ENCODE measurements around the gene WNT7B.
"Not testable (repeated sequence)": the region's sequence is repeated elsewhere in the genome, so short reads cannot be mapped to it uniquely, and the experiment has no call there.

Gene WNT7B

GRCh38 chr22:46007848-46008261, 30.9 kb upstream of the WNT7B start:
- DNase-seq: no peak

GRCh38 chr22:46007003-46007847, 30.3 kb upstream of the WNT7B start:
- no peak for DNase-seq

DNA sequence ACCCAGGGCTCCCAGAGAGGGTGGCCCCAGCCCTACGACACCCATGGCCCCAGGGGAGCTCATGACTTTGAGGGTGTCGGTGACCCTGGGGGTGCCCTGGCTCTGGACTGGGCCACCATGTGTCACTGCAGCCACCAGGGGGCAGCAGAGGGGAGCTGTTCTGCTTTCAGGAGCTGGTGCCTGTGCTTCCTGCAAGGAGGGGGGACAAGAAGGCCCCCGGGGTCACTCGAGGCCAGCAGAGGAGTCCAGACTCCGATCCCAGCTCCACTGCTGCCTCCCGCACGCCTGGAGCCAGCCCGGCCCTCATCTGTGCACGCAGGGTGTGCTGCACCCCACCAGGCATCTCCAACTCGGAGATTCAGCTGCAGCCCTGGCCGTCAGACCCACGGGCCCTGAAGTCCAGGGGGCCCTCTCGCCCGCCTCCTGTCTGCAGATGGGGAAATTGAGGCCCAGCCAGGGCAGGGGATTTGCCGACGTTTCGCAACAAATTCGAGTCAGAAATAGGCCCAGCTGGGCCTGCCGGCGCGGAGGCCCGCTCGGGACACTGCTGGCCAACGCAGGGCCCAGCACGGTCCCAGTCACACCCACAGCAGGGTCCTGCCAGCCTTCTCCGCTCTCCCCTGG, 29.5 kb upstream of the WNT7B start:
- DNase-seq: peak; percentile 84 to 90

GRCh38 chr22:46005116-46005705, 28.2 kb upstream of the WNT7B start:
- not testable (repeated sequence) for DNase-seq

GRCh38 chr22:46004105-46004866, 27.3 kb upstream of the WNT7B start:
- DNase-seq: no peak

DNA sequence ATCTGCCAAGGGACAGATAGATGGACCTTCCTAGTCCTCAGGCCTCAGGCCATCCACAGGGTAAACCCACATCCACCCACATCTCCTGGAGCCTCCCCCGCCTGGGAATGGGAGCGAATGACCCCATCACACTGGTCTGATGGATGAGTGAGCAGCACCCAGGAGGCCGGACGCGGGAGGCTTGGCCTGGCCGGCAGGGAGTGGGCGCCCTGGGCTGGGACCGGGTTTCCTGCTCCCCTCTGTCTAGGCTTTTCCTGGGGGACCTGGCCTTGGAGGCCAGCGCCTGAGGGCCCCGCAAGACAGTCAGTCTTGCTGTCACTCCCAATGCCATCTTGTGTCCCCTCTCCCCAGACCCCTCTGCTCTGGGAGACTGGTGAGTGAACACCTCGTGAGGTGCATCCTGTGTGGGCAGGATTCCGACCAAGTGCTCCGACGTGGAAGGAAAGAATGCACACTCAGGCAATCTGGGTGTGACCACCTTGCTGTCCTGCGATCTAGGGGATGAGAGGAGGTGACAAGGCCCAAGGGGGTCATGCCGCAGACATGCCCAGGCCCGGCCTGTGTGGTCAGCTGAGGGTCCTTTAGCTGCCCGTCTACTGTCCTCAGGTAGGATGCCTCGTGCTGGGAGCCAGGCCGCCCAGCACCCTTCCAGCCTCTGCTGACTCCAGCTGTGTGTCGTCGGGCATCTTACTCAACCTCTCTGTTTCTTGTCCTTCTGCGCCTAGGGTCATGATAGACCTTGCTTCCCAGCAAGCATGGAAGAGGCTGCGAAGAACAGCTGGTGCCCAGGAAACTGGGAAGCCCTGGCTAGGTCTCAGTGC, 26.5 kb upstream of the WNT7B start:
- no peak for DNase-seq

- DNase-seq: no peak
Observed at GRCh38 chr22:46002757-46003270, 25.9 kb upstream of the WNT7B start.

- no peak for DNase-seq
Observed at GRCh38 chr22:46001426-46002106, 24.6 kb upstream of the WNT7B start.

- no peak for DNase-seq
Observed at GRCh38 chr22:46001046-46001425, 24.1 kb upstream of the WNT7B start.

- no peak for DNase-seq
Observed at GRCh38 chr22:46000081-46001027, 23.4 kb upstream of the WNT7B start.

- DNase-seq: no peak
Observed at GRCh38 chr22:45999379-45999971, 22.5 kb upstream of the WNT7B start.

DNA sequence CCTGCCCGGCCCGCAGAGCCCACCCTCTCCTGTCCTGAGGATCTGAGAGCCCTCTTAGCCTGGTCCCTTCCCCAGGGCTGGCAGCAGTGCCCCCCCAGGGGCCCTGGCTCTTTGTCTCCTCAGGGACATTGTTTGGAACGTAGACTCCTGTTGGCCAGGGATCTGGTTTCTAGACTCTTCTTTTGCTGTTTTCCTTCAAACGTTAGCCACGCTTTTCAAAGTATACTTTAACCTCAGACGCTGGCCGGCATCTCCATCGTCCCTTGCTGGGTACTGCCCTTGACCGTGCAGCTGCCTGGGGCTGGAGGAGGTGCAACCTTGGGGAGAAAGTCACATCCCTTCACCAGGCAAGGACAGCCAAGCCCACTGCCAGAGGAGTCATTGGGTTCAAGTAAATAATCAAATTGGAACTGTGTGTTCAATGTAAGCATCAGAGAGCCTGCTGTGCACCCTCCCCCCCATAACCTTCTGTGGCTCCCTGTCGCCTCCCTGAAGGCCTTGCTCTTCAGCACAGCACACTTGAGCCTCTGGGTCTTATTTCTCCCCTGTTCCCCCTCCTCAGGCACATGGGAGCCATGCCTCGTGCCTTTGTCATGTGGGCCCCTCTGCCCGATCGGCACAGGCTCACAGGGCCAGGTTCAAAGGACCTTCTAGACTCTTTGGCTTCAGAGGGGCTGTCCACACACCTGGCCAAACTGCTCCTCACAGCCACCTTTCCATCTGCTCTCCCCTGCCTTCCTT, 21.8 kb upstream of the WNT7B start:
- no peak for DNase-seq

DNA sequence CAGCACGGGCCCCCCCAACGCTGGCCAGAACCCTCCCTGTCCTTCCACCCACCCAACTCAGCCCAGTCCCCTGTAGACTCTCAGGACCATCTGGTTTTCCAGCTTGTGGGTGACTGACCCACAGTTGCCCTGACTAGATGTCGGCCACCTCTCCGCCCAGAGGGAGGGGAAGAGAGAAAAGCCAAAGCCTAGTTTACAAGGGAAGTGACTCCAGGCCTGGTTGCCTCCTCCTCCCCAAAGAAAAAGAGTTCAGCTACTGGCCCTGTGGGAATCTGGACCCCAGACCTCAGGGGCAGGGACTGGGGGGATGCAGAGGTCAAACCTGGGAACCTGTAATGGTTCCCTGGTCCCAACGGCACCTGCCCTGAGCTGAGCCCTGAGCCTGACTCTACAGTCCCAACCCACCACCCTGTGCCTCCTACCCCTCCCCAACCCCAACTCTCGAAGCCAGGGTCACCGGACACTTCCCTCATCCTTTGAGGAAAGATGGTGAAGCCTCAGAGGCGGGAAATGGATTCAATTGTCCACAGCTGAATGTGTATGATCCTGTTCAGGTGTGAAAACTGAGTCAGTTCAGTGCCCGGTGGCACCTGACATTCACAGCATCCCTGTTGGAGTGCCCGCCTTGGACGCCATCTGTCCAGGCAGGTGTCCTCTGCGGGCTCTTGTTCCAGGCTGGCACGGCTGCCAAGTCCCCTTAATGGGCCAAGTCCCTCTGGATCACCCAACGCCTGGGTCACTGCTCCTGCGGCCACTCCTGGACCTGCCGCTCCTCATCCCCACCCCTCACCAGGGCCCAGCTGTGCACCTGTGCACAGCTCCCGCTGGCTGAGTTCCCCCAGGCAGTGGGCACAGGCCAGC, 21.0 kb upstream of the WNT7B start:
- no peak for DNase-seq

DNA sequence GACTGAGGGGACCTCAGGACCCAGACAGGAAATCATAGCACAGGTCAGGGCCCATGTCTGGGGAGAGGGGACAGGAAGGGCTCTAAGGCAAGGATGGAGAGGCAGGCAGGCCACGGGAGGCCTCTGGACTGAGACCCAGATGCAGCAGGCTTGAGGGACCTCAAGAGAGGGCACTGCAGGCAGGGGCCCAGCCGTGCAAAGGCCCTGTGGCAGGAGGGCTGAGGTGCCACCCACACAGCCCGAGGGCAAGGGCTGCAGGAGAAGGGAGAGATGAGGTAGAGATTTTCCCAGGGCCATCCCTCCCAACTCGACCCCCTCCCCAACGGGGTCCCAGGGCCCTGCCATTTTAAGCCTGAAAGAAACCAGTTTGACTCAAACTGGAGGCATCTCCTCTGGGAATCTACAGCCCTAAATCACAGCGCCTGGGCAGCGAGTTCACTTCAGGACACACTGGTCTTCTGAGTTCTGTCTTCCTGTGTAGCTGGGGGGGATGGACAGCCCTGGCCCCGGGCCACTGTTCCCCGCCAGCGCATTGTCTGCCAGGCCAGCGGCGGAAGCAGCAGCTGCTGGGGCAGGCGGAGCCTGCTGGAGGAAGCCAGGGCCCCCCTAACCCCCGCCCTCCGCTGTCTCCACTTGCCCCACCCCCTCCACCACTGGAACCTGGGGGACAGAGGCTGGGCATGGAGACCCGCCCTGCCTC, 20.3 kb upstream of the WNT7B start:
- no peak for DNase-seq

DNA sequence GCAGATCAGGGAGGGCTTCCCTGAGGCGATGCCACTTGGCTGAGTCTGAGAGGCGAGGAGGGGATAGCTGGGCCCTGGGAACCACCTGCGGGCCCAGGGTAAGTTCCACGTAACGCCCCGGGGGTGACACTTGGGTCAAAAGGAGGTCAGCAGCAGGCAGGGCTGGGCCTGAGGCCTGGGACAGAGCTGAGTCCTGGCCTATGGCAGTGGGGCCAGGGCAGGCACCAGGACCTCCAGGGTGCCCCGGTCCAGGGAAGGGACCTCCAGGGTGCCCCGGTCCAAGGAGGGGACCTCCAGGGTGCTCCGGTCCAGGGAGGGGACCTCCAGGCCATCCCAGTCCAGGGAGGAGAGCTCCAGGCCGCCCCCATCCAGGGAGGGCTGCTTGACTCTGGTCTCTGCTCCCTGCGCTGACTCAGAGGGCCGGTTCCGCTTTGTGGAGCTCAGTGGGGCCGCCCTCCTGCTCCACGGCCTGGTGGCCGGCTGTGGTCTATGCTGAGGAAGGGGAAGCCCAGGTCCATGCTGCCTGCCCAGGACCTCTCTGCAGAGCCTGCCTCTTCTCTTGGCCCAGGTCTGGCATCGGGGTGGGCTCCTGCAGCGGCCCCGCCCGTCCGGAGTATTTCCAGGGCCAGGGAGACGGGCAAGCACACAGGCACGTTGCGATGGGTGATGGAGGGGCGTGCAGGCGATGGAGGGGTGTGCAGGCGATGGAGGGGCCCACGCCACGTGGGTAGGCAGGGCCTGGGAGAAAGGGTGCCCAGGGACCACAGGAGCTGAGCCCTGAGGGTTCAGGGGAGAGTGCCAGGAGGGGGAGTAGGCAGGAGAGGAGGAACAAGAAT, 19.5 kb upstream of the WNT7B start:
- DNase-seq: no peak

- DNase-seq: no peak
Observed at GRCh38 chr22:45995405-45996101, 18.6 kb upstream of the WNT7B start.
